Mesothelial cell of epicardium (in vitro differentiated cells): ENCODE results near the gene CWC25. TPM values are rescaled to one million over a fixed set of nuclear protein-coding genes. Genes with fewer than 3 reads are reported as not detected.
A peak's percentile ranks its signal among the peaks of the same experiment; 100 is the strongest.

Experiments used
- DNase-seq, 2 experiments: peaks; one replicate each; pipeline ENCODE4 v3.0.0; 2021; ENCODE audit warnings: low spot score in 2 of 2; ENCODE audit not compliant: unreplicated experiment in 2 of 2
- H3K27ac Mint-ChIP-seq: 2 replicates; pipeline ENCODE4 v1.8.0; 2021; ENCODE audit warnings: mixed read lengths
- H3K27me3 Mint-ChIP-seq: 2 replicates; pipeline ENCODE4 v1.8.0; 2021; ENCODE audit warnings: low read depth, mixed read lengths
- H3K36me3 Mint-ChIP-seq: 2 replicates; pipeline ENCODE4 v1.8.0; 2021; ENCODE audit warnings: mixed read lengths
- H3K4me1 Mint-ChIP-seq: 2 replicates; pipeline ENCODE4 v1.8.0; 2021; ENCODE audit warnings: mixed read lengths
- H3K4me3 Mint-ChIP-seq: 2 replicates; pipeline ENCODE4 v1.8.0; 2021; ENCODE audit warnings: mild to moderate bottlenecking, moderate library complexity, mixed read lengths
- H3K9me3 Mint-ChIP-seq: 2 replicates; pipeline ENCODE4 v1.8.0; 2021; ENCODE audit warnings: mixed read lengths
- CTCF ChIP-seq: fragments of 200-600 bp; sonication (generic); IDR thresholded peaks from one replicate; pipeline ENCODE4 v1.5.0; 2021; ENCODE audit warnings: antibody characterized with exemption; ENCODE audit not compliant: unreplicated experiment
- microRNA-seq: library from miRNA; unstranded; fragments of <30 nt; microRNA quantifications from one replicate; pipeline ENCODE4 v1.2.0, GENCODE V29; 2021; ENCODE audit warnings: inconsistent platforms, mixed read lengths
- total RNA-seq: library from RNA; stranded (reverse); gene quantifications from 3 replicates; pipeline ENCODE4 v1.2.1, GENCODE V29; 2021

CWC25 gene
- total RNA-seq, 1 donor from 2014 or later: 19.5 TPM

DNA sequence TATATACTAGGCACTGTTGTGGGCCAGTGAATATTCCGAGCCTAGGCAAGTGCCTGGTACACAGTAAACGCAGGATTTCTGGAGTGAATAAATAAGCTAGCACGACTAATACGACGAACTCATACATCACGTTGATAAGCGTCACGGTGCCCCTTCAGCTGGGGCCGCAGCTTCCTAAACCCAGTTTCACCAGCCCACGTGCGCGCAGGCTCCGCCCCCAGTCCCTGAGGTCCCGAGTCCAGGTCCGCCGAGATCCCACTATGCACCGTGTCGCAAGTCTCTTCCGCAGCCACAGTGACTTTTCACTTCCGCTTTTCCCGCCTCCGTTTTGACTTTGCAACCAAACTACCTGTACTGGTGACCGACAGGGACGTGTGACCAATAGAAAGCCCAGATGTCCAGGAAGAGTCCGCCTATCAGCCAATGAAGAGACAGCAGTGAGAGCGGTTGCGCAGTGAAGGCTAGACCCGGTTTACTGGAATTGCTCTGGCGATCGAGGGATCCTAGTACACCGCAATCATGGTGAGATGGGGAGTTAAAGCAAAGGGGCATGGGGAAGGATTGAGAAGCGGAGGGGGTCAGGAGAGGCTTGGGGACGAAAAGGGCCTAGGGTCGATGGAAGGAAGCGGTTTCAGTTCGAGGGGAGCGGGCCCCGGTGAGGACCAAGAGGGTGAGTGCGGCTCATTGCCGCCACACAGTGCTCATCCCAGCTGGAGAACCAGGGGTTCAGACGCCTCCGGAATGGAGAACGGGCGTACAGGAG, 72.6 kb downstream of the CWC25 start, which contains the start of gene PSMB3:
Gene PSMB3 (plus strand): TSS at position 434 of the 763 bp plus-strand sequence. CDS start 86 bp downstream, at position 520.
- DNase-seq: peak; percentile 88
- Mint-ChIP-seq H3K9me3 (no peaks in the 10 kb centered on the region), H3K27ac (peak within 1 kb of the TSS; percentile 90), H3K4me1 (peaks cover 31% of the 10 kb centered on the region), H3K36me3 (peaks cover 3% of the 10 kb centered on the region), H3K4me3 (peak within 1 kb of the TSS; percentile 91), H3K27me3 (no peaks in the 10 kb centered on the region)
- no peak for TF ChIP-seq CTCF

- no peak for TF ChIP-seq CTCF
- H3K4me3 Mint-ChIP-seq: peak overlapping the region; percentile 91
- peak overlapping the region; percentile 90 for H3K27ac Mint-ChIP-seq
- peaks cover 3% of the 10 kb centered on the region for H3K36me3 Mint-ChIP-seq
- H3K27me3 Mint-ChIP-seq: no peaks in the 10 kb centered on the region
- H3K9me3 Mint-ChIP-seq: no peaks in the 10 kb centered on the region
- peak; percentile 77 to 96 for DNase-seq
- H3K4me1 Mint-ChIP-seq: peaks cover 32% of the 10 kb centered on the region
These were observed 73.3 kb downstream of the CWC25 start for GRCh38 chr17:38751808-38752307.

DNA sequence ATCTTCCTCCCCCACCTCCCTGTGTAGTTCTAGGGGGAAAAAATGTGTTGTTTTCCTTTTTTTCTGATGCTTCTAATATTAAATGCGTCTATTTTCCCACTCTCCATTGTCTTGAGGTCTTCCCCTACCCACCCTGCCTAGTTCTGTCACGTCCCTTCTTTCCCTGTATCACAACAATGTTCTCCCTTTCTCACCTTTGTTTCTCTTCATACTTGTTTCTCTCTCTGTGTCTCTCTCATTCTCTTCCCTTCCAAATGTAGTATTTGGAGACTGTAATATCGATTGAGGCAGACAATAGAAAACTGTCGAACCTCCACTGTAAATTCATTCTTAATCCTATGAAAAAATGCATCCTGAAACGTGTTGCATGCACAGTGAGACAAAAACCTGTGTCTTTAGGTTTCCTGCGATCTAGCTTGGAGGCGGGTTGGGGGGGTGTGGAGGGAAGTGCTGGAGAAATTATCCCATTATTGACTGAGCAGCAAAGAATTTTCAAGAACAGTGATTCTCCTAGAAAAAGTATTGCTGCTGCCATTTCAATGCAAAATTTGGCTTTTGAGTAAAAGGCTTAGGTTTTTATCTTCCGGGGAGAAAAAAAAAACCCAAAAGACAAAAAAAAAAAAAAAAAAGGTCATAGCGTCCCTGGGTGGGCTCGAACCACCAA, 73.8 kb downstream of the CWC25 start:
- H3K9me3 Mint-ChIP-seq: no peaks in the 10 kb centered on the region
- no peak for DNase-seq
- peaks cover 3% of the 10 kb centered on the region for H3K36me3 Mint-ChIP-seq
- no peaks in the 10 kb centered on the region for H3K27me3 Mint-ChIP-seq
- peak overlapping the region; percentile 90 for H3K27ac Mint-ChIP-seq
- TF ChIP-seq CTCF: no peak
- peak overlapping the region; percentile 91 for H3K4me3 Mint-ChIP-seq
- H3K4me1 Mint-ChIP-seq: peaks cover 37% of the 10 kb centered on the region

Small RNAs within 50 kb of the gene (microRNA-seq; reads per million reads assigned to microRNA genes)
- gene MIR4727: not detected

Other genes starting within 250 kb of the CWC25 start
- 19.4 to 21.4 TPM (median 20.8 TPM) in 3 replicates for gene SRCIN1, start 219.4 kb downstream of the CWC25 start, total RNA-seq
- 3.7 to 4.0 TPM (median 3.8 TPM) in 3 replicates for gene EPOP, start 150.4 kb downstream of the CWC25 start, total RNA-seq
- 171 to 184 TPM (median 178 TPM) in 3 replicates for gene MLLT6, start 120.0 kb downstream of the CWC25 start, total RNA-seq
- 4.6 to 5.6 TPM (median 5.1 TPM) in 3 replicates for gene CISD3, start 95.0 kb downstream of the CWC25 start, total RNA-seq
- 83.3 to 95.8 TPM (median 91.9 TPM) in 3 replicates for gene PCGF2, start 77.0 kb downstream of the CWC25 start, total RNA-seq
- 107 to 121 TPM (median 115 TPM) in 3 replicates for gene PSMB3, start 72.6 kb downstream of the CWC25 start, total RNA-seq
- 73.5 to 81.1 TPM (median 76.0 TPM) in 3 replicates for gene PIP4K2B, start 25.8 kb downstream of the CWC25 start, total RNA-seq
- 1,597 to 1,708 TPM (median 1,659 TPM) in 3 replicates for gene RPL23, start 28.4 kb upstream of the CWC25 start, total RNA-seq
- gene LASP1, start 44.7 kb upstream of the CWC25 start, total RNA-seq: 144 to 152 TPM (median 146 TPM) in 3 replicates
- not detected in 3 replicates for gene FBXO47, start 142.1 kb upstream of the CWC25 start, total RNA-seq